Dendritic cell treated with granulocyte-macrophage colony-stimulating factor and Interleukin-4, amounts not matched to agents 40 ng/mL and 50 ng/mL, for 4 days (primary cell): ENCODE measurements around the gene SLC30A7.
"Not testable (repeated sequence)": the region's sequence is repeated elsewhere in the genome, so short reads cannot be mapped to it uniquely, and the experiment has no call there.

Experiments used
- H3K27ac Mint-ChIP-seq: one replicate; pipeline ENCODE4 v1.8.0; 2022; ENCODE audit warnings: mild to moderate bottlenecking, mixed read lengths
- H3K27me3 Mint-ChIP-seq: one replicate; pipeline ENCODE4 v1.8.0; 2022; ENCODE audit warnings: mild to moderate bottlenecking, mixed read lengths
- H3K36me3 Mint-ChIP-seq: one replicate; pipeline ENCODE4 v1.8.0; 2022; ENCODE audit warnings: low read depth, mixed read lengths
- H3K4me1 Mint-ChIP-seq: one replicate; pipeline ENCODE4 v1.8.0; 2022; ENCODE audit warnings: low read depth, mixed read lengths
- H3K4me3 Mint-ChIP-seq: one replicate; pipeline ENCODE4 v1.8.0; 2022; ENCODE audit warnings: mild to moderate bottlenecking, moderate library complexity, mixed read lengths
- H3K9me3 Mint-ChIP-seq: one replicate; pipeline ENCODE4 v1.8.0; 2022; ENCODE audit warnings: mixed read lengths
- intact Hi-C: fragments of 100-400 bp; cut with micrococcal nuclease; formaldehyde crosslinking; loops from one replicate; pipeline ENCODE4 v1.15.0; 2022

The SLC30A7 gene, protein sequence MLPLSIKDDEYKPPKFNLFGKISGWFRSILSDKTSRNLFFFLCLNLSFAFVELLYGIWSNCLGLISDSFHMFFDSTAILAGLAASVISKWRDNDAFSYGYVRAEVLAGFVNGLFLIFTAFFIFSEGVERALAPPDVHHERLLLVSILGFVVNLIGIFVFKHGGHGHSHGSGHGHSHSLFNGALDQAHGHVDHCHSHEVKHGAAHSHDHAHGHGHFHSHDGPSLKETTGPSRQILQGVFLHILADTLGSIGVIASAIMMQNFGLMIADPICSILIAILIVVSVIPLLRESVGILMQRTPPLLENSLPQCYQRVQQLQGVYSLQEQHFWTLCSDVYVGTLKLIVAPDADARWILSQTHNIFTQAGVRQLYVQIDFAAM

DNA sequence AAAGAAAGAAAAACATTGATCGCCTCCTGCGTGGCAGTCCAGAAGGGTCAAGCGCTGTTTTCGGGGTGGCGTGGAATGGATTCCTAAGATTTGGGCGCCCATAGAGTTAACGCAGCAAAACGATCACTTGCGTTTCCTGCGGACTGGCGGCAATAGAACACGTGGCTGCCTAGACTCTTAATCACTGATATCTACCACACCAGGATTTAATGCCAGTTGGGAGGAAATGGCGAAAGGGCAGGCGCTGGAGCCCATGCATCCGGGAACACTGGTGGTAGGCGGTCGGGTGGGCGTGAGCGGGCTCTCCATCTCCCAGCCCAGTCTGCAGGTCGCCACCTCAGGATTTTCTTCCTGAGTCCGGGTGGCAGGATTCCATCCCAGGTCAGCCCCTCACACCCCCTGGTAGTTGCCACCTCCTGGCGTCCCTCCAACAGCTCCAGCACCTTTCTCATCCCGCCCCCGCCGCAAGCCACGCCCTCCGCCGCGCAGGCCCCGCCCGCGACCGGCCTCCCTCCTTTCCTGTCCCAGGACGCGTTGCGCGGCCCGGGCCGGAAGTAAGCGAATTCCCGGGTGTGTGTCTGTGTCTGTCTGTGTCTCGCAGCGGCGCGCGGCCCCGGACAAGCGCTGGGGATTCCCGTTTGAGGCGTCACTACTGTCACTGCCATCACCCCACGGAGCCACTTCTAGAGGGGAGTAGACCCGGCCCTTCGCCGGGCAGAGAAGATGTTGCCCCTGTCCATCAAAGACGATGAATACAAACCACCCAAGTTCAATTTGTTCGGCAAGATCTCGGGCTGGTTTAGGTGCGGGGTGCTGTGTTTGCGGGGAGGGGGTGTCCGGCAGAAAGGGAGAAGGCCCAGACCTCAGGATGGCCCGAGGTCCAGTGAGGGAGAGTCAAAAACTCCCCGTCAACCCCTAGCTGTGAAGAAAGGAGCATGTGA, at the start of gene SLC30A7:
TSS of gene SLC30A7 (plus strand) at position 551 of the 941 bp plus-strand sequence. CDS start at position 724, 173 bp downstream.
- Mint-ChIP-seq H3K4me1 (peaks cover 12% of the 10 kb centered on the region), H3K27me3 (no peaks in the 10 kb centered on the region), H3K9me3 (peaks cover 3% of the 10 kb centered on the region), H3K4me3 (peak within 1 kb of the TSS; percentile 87), H3K36me3 (peaks cover 38% of the 10 kb centered on the region), H3K27ac (peak within 1 kb of the TSS; percentile 100)
- intact Hi-C loops: loop anchor here (5.0 to 10.0 kb wide), 4 partner anchors 544 to 861 kb away; partner anchors contain the start of genes CDC14A, RTCA, SASS6 and TRMT13

GRCh38 chr1:100847361-100848082, 48.4 kb upstream of the SLC30A7 start:
- no peak overlapping the region for H3K27ac Mint-ChIP-seq
- no peaks in the 10 kb centered on the region for H3K27me3 Mint-ChIP-seq
- H3K4me1 Mint-ChIP-seq: no peaks in the 10 kb centered on the region
- intact Hi-C loops: no loop called here
- H3K36me3 Mint-ChIP-seq: no peaks in the 10 kb centered on the region
- peaks cover 5% of the 10 kb centered on the region for H3K9me3 Mint-ChIP-seq
- no peak overlapping the region for H3K4me3 Mint-ChIP-seq

DNA sequence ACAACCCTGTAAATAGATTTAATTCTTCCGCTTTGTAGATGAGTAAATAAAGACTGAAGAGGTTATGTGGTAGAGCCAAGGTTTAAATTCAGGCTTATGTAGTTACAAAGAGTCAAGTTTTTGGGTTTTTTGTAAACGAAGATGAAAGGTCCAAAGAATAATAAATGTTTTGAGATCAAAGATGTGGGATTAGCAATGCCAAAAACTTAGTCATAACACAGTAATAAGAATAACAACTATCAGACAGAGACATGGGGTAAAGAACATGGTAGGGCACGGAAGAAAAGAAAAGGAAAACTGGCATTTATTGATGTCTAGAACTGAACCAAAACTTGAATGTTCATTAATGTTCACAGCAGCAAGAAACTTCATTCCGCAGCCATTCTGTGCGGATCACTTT, 44.2 kb upstream of the SLC30A7 start:
- no peaks in the 10 kb centered on the region for H3K4me1 Mint-ChIP-seq

DNA sequence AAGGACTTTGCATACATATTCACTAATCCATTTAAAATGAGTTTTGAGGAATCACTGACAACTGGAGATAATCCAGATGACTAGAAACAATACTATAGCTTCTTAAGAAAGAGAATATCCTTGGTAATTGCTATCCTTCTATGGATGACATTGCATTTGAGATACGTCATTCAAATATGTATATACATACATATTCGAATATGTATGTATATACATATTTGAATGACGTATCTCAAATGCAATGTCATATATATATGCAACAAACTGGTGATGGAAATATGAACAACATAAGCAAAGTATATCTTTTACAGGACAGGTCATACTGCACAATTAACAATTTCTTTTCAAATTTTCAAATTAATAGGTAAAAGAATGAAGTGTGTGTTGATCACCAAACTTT, 42.9 kb upstream of the SLC30A7 start:
- Mint-ChIP-seq H3K27ac (no peak overlapping the region), H3K4me3 (no peak overlapping the region), H3K4me1 (no peaks in the 10 kb centered on the region), H3K36me3 (no peaks in the 10 kb centered on the region), H3K9me3 (no peaks in the 10 kb centered on the region), H3K27me3 (no peaks in the 10 kb centered on the region)
- intact Hi-C loops: no loop called here

More for the DNA sequence above, 44.2 kb upstream of the SLC30A7 start:
- no peaks in the 10 kb centered on the region for H3K36me3 Mint-ChIP-seq
- no peaks in the 10 kb centered on the region for H3K9me3 Mint-ChIP-seq
- no peak overlapping the region for H3K27ac Mint-ChIP-seq
- intact Hi-C loops: no loop called here
- no peaks in the 10 kb centered on the region for H3K27me3 Mint-ChIP-seq
- H3K4me3 Mint-ChIP-seq: no peak overlapping the region

- H3K27me3 Mint-ChIP-seq, H3K27ac Mint-ChIP-seq, H3K36me3 Mint-ChIP-seq, H3K4me1 Mint-ChIP-seq, H3K4me3 Mint-ChIP-seq, intact Hi-C loops, H3K9me3 Mint-ChIP-seq: not testable (repeated sequence)
These were observed 40.8 kb upstream of the SLC30A7 start for GRCh38 chr1:100855116-100855515.

GRCh38 chr1:100860397-100860991, 35.4 kb upstream of the SLC30A7 start:
- no peaks in the 10 kb centered on the region for H3K4me1 Mint-ChIP-seq
- no peaks in the 10 kb centered on the region for H3K9me3 Mint-ChIP-seq
- no peak overlapping the region for H3K4me3 Mint-ChIP-seq
- no peak overlapping the region for H3K27ac Mint-ChIP-seq
- intact Hi-C loops: no loop called here
- no peaks in the 10 kb centered on the region for H3K27me3 Mint-ChIP-seq
- no peaks in the 10 kb centered on the region for H3K36me3 Mint-ChIP-seq

DNA sequence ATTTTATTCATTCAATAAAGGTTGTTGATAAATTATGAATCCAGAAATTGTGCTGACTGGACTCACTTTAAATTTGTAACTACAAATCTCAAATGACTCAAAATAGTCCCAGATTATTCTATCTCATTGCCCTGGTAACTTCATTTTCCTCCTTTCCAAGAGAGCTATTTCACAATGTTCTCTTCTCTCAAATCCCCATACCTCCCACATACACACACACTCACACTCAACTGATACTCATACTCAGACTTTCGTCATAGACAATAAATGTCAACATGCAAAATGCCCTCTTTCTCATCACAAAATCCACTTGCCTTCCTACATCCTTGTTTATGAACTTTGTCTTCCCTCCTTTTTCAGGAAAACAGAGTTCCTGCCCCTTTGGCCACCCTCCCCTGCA, 34.5 kb upstream of the SLC30A7 start:
- H3K27me3 Mint-ChIP-seq: no peaks in the 10 kb centered on the region
- no peak overlapping the region for H3K27ac Mint-ChIP-seq
- no peaks in the 10 kb centered on the region for H3K9me3 Mint-ChIP-seq
- intact Hi-C loops: no loop called here
- H3K4me1 Mint-ChIP-seq: no peaks in the 10 kb centered on the region
- no peak overlapping the region for H3K4me3 Mint-ChIP-seq
- no peaks in the 10 kb centered on the region for H3K36me3 Mint-ChIP-seq

- Mint-ChIP-seq H3K9me3 (no peaks in the 10 kb centered on the region), H3K27me3 (no peaks in the 10 kb centered on the region), H3K4me1 (no peaks in the 10 kb centered on the region), H3K27ac (no peak overlapping the region), H3K4me3 (no peak overlapping the region), H3K36me3 (no peaks in the 10 kb centered on the region)
- intact Hi-C loops: no loop called here
These were observed 33.3 kb upstream of the SLC30A7 start for GRCh38 chr1:100862591-100862990.

DNA sequence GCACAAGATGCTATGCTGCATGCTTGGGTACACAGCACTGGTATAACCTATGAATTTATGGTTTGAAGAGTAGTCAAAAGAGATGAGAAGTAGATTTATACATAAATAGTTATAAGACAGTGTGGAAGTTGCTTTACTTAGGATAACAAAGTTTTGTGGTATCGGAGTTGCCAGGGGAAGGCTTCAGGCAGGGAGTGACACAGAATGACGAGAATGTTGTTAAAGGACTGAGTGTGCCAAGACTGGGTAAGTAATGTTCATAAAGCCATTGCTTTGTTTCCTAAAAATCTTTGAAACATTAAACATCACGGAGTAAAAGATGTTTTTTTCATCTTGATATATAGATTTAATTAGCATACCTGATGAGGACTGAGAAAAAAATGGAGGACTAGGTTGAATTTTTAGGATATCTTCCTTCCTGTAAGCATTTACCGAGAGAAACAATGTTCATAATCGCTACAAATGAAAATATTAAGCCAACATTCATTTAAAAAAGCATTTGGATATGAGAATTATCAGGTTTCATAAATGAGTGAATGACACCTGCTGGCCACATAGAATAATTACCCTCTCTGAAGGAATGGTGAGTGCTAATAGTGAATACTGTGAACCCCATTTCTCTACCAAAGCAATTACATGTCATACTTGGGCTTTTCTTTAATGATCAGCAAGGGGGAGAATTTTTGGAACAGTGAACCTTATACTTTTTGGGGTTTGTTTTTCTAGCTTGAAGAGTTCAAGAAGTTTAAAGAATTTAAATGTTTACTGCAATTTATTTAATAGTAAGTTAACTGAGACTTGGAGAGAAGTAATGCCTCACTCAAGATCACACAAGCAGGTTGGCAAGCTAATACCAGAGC, 29.6 kb upstream of the SLC30A7 start:
- H3K4me1 Mint-ChIP-seq: no peaks in the 10 kb centered on the region
- no peak overlapping the region for H3K27ac Mint-ChIP-seq
- H3K9me3 Mint-ChIP-seq: no peaks in the 10 kb centered on the region
- intact Hi-C loops: loop anchor here (1.0 kb wide), 1 partner anchor 260 kb away; no protein-coding TSS in a partner anchor
- no peaks in the 10 kb centered on the region for H3K27me3 Mint-ChIP-seq
- no peaks in the 10 kb centered on the region for H3K36me3 Mint-ChIP-seq
- no peak overlapping the region for H3K4me3 Mint-ChIP-seq

DNA sequence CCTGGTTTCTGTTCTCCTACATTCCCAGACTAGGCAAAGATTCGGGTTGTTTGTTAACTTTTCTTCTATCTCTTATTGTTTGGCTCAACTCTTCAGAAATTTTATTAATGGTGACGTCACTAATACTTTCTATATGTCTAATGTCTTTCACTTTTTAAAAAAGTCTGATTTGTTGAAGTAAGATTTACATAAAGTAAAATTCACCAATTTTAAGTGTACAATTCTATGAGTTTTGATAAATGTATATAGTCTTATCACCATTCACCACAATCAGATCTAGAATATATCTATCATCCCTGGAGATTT, 29.0 kb upstream of the SLC30A7 start:
- Mint-ChIP-seq H3K9me3 (no peaks in the 10 kb centered on the region), H3K4me1 (no peaks in the 10 kb centered on the region), H3K27ac (no peak overlapping the region), H3K4me3 (no peak overlapping the region), H3K27me3 (no peaks in the 10 kb centered on the region), H3K36me3 (no peaks in the 10 kb centered on the region)
- intact Hi-C loops: loop anchor here (1.0 kb wide), 1 partner anchor 261 kb away; no protein-coding TSS in a partner anchor

DNA sequence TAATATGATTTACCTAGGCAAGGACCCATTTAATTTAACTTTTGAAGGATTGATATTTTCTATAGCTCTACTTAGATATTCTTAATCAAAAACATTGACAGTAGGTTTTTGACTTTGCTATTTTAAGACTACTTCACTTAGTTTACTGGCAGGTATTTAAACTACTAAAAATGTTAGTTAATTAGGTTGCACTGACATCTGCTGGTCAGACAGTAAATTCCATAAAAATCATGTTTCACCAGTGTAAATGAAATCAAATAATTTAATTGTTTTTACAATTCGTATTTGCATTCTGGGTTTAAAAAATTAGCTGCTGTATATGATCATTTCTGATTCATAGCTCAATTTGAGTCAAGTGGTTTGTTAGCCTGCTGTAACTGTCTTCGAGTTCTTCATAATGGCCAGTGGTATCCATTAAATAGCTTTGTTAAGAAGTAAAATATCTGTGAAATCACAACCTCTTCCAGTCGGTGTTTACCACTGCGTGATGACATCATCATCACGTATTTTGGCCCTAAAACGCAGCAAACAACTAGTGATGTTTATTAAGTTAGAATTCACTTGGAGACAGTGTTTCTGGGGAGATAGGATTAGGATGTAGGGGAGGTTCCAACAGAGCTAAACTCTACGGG, 27.4 kb upstream of the SLC30A7 start:
- Mint-ChIP-seq H3K27me3 (no peaks in the 10 kb centered on the region), H3K9me3 (no peaks in the 10 kb centered on the region), H3K27ac (no peak overlapping the region), H3K4me3 (no peak overlapping the region), H3K4me1 (no peaks in the 10 kb centered on the region), H3K36me3 (no peaks in the 10 kb centered on the region)
- intact Hi-C loops: loop anchor here (1.0 kb wide), 1 partner anchor 405 kb away; no protein-coding TSS in a partner anchor

DNA sequence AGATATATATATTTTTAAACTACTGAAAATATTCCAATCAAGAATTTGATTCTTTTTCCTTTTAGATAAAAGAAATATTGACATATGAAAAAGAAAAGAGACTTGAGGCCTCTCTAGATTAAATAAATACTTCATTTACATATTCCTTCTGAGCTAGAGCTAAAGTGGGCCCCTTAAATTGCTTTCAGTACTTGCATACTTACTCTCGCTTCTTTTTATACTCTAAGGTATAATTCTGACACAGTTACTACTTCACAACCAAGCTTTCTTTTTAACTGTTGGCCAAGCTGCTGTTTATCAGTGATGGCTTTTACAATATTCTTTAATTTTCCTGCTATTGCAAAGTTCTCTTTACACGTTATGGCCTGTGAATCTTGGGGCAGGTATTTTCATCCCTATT, 25.9 kb upstream of the SLC30A7 start:
- no peaks in the 10 kb centered on the region for H3K4me1 Mint-ChIP-seq
- no peaks in the 10 kb centered on the region for H3K27me3 Mint-ChIP-seq
- intact Hi-C loops: no loop called here
- H3K9me3 Mint-ChIP-seq: no peaks in the 10 kb centered on the region
- no peak overlapping the region for H3K4me3 Mint-ChIP-seq
- H3K27ac Mint-ChIP-seq: no peak overlapping the region
- H3K36me3 Mint-ChIP-seq: no peaks in the 10 kb centered on the region
